ENCODE data around the gene CCER1.

Gene CCER1

DNA sequence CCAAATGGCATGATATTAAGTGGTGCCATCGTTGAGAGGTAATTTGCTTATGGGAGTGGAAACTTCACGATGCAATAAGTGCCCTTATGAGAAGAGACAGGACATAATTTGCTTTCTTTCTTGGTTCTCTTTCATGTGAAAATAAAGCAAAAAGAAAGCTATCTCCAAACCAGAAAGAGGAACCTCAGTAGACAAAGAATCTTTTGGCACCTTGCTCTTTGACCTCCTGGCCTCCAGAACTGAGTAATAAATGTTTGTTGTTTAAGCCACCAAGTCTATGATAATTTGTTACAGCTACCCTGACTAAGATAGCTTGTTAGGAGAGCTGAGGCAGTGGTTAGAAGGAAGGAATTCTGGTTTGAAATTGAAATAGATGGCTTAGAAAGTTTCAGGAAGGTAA lies 39.6 kb downstream of the CCER1 start:
- no peak for FAIRE-seq
- no peak for DNase-seq (ENCODE audit: insufficient read length, low spot score)
- TF ChIP-seq POLR2AphosphoS5 (IDR thresholded peaks at IDR 0.05; ENCODE audit: low read depth, low read length) (no peak), SPI1 (IDR thresholded peaks at IDR 0.05; ENCODE audit: low read depth, low read length) (peak; percentile 13; the same call in 1 of the 2 replicates), PAX5 (IDR thresholded peaks at IDR 0.05; ENCODE audit: insufficient read depth, low read length, severe bottlenecking) (no peak), POU2F2 (IDR thresholded peaks at IDR 0.05; ENCODE audit: low read depth, low read length) (no peak)

DNA sequence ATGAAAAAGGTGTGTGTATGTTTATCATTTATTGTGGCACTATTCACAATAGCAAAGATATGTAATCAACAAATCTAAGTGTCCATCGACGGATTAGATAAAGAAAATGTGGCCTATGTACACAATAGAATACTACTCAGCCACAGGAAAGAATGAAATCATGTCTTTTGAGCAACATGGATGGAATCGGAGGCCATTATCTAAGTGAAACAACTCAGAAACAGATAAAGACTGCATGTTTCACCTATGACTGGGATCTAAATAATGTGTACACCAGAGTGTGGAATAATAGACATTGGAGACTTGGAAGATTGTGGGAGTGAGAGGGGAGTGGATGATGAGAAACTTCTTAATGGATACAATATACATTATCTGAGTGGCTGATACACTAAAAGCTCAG lies 44.0 kb downstream of the CCER1 start:
- TF ChIP-seq POLR2A (IDR thresholded peaks at IDR 0.05; ENCODE audit: low read depth, low read length) (no peak), POU2F2 (IDR thresholded peaks at IDR 0.05; ENCODE audit: low read depth, low read length) (no peak)
- FAIRE-seq (no peak), DNase-seq (ENCODE audit: insufficient read length, low spot score) (no peak)

DNA sequence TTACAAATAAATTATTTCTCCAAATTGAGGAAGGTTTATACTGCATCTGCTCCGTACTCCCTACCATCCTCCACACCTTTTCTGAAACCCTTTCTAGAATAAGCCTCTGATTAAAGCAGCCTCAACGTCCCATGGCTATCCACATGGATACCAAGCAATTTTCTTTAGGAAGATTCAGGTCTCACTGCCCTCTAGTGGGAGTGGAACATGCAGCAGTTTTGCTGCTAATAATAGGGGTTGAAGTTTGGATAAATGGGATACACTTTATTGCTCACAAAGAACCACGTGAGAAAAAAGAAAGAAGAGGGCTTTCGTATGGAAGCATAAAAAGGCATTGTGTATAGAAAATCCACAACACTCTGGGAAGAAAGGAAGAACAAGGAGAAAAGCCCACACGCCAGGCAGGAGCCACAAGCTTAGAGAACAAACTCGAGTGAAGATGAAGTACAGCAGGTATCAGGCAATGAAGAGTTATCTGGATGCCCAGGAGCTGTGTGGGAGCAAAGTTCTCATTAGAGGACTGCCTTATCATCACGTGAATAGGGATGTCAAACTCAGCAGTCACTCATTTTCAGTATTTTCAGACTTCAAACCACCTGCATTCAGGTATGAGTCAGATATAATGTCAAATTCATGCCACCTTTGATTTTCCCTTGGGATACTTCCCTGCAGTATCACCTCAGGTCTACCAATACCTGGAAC lies 45.8 kb downstream of the CCER1 start:
- peak; percentile 1 for DNase-seq (ENCODE audit: insufficient read length, low spot score)
- no peak for TF ChIP-seq POU2F2 (IDR thresholded peaks at IDR 0.05; ENCODE audit: low read depth, low read length)
- no peak for TF ChIP-seq POLR2AphosphoS5 (IDR thresholded peaks at IDR 0.05; ENCODE audit: low read depth, low read length)
- TF ChIP-seq SPI1 (IDR thresholded peaks at IDR 0.05; ENCODE audit: low read depth, low read length) = no peak
- no peak for TF ChIP-seq PAX5 (IDR thresholded peaks at IDR 0.05; ENCODE audit: insufficient read depth, low read length, severe bottlenecking)
- no peak for TF ChIP-seq POLR2A (IDR thresholded peaks at IDR 0.05; ENCODE audit: low read depth, low read length)
- no peak for TF ChIP-seq TAF1 (IDR thresholded peaks at IDR 0.05; ENCODE audit: low read depth, low read length)
- no peak for FAIRE-seq

DNA sequence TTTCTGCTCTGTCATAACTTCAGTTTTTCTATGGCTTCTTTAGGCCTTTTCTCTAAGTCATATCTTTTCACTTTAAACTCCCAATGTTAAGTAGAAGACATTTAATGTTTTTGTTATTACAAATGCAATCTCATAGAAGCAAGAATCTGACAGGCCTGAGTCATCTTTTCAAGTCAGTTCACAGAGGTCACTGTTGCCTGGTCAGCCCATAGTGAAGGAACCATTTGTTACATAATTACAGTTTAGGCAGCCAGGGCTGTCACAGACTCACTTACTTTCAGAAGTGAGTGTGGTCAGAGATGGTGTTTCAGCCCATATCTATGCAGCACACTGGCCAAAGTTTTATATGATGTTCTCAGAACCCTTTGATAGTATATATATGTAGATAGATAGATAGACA lies 46.5 kb downstream of the CCER1 start:
- no peak for TF ChIP-seq TAF1 (IDR thresholded peaks at IDR 0.05; ENCODE audit: low read depth, low read length)
- no peak for FAIRE-seq

DNA sequence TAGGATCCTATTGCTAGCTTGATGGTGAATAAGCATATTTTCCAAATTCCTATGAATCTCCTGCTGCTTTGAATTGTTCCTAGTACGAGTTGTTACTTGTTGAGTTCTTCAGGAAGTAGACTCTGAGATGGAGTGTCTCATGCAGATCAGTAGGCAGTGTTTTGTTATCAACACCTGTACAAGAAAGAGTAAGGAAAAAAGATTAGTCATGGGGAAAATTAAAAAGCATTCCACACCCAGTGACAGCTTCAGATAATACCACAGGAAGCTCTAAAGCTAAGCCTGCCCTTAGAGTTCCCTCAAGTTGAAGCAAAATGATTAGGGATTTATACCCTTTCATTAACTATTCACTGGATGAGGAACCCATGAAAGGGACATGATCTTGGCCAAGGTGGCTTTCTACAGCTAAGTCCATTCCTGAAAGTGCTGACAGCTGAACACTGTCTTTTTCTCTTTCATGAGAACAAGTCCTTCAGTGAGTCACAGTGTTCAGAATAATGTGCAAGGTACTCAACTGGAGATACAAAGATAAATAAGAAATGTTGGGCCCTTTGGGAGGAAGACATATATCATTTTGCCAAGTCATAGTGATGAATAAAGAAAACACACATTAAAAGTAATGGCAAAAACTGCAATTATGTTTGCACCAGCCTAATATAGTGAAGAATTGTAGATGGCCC lies 49.1 kb downstream of the CCER1 start:
- no peak for DNase-seq (ENCODE audit: insufficient read length, low spot score)
- TF ChIP-seq POLR2AphosphoS5 (IDR thresholded peaks at IDR 0.05; ENCODE audit: low read depth, low read length) (no peak), POU2F2 (IDR thresholded peaks at IDR 0.05; ENCODE audit: low read depth, low read length) (no peak), TAF1 (IDR thresholded peaks at IDR 0.05; ENCODE audit: low read depth, low read length) (no peak), PAX5 (IDR thresholded peaks at IDR 0.05; ENCODE audit: insufficient read depth, low read length, severe bottlenecking) (no peak), SPI1 (IDR thresholded peaks at IDR 0.05; ENCODE audit: low read depth, low read length) (no peak), POLR2A (IDR thresholded peaks at IDR 0.05; ENCODE audit: low read depth, low read length) (no peak)
- FAIRE-seq = no peak

More for the DNA sequence above, 46.5 kb downstream of the CCER1 start:
- no peak for DNase-seq (ENCODE audit: insufficient read length, low spot score)

DNA sequence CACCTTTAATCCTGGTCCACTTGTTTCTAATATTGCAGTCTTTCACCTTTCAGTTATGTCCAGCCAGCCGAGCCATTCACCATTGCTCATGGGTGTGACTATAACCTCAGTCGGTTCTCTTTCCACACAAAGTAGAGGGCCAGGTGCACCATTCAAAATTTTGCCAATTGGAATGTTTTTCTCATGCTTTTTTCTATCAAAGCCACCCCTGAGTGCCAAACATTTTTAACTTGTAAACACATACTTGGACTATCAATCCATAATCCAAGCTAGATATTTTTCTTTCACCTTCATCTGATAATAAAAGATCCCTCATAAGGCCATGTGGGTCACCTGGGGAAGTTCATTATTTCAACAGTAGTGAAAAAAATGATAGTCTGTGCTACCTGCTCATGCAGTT lies 52.4 kb downstream of the CCER1 start:
- DNase-seq (ENCODE audit: insufficient read length, low spot score) = no peak
- FAIRE-seq = no peak
- no peak for TF ChIP-seq POLR2AphosphoS5 (IDR thresholded peaks at IDR 0.05; ENCODE audit: low read depth, low read length)
- no peak for TF ChIP-seq SPI1 (IDR thresholded peaks at IDR 0.05; ENCODE audit: low read depth, low read length)
- no peak for TF ChIP-seq TAF1 (IDR thresholded peaks at IDR 0.05; ENCODE audit: low read depth, low read length)
- TF ChIP-seq PAX5 (IDR thresholded peaks at IDR 0.05; ENCODE audit: insufficient read depth, low read length, severe bottlenecking) = no peak
- TF ChIP-seq POU2F2 (IDR thresholded peaks at IDR 0.05; ENCODE audit: low read depth, low read length) = no peak
- no peak for TF ChIP-seq POLR2A (IDR thresholded peaks at IDR 0.05; ENCODE audit: low read depth, low read length)
